ENCODE measurements around the gene CDK13. TPM values are rescaled to one million over a fixed set of nuclear protein-coding genes. Genes with fewer than 3 reads are reported as not detected.

The CDK13 gene
- total RNA-seq, 3 donors from 2014 or later, result 48.1 to 59.5 (median 57.5) TPM

- Histone ChIP-seq H3K36me3 (ENCODE audit: low read depth) (no peaks in the 10 kb centered on the region), H3K4me3 (no peak overlapping the region), H3K9me3 (no peaks in the 10 kb centered on the region), H3K4me1 (ENCODE audit: low read depth) (no peaks in the 10 kb centered on the region)
- DNase-seq (no peak), ATAC-seq (no peak)
- TF ChIP-seq, protein P1, sequence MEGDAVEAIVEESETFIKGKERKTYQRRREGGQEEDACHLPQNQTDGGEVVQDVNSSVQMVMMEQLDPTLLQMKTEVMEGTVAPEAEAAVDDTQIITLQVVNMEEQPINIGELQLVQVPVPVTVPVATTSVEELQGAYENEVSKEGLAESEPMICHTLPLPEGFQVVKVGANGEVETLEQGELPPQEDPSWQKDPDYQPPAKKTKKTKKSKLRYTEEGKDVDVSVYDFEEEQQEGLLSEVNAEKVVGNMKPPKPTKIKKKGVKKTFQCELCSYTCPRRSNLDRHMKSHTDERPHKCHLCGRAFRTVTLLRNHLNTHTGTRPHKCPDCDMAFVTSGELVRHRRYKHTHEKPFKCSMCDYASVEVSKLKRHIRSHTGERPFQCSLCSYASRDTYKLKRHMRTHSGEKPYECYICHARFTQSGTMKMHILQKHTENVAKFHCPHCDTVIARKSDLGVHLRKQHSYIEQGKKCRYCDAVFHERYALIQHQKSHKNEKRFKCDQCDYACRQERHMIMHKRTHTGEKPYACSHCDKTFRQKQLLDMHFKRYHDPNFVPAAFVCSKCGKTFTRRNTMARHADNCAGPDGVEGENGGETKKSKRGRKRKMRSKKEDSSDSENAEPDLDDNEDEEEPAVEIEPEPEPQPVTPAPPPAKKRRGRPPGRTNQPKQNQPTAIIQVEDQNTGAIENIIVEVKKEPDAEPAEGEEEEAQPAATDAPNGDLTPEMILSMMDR (IDR thresholded peaks at IDR 0.05), result no peak
- intact Hi-C loops (cut with DNase I, micrococcal nuclease), result no loop called here
Observed at GRCh38 chr7:39923091-39923490, 27.0 kb upstream of the CDK13 start.

DNA sequence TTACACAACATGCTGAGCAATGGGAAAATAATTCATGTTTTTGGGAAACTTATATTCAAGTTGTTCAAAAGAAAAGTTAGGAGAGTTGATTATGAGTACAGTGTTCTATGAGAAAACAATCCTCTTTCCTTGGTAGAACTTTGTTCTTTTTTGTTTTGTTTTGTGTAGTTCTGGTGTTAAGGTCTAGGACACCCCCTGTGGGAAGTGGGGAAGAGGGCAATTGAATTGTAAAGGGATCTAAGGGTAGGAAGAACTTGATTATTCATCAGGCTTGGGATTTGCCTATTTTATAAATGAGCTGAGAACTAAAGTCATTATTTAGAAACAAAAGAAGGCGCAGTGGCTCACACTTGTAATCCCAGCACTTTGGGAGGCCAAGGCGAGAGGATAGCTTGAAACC is 25.9 kb upstream of the CDK13 start:
- Histone ChIP-seq H3K36me3 (ENCODE audit: low read depth) (no peaks in the 10 kb centered on the region), H3K4me1 (ENCODE audit: low read depth) (no peaks in the 10 kb centered on the region), H3K9me3 (no peaks in the 10 kb centered on the region), H3K4me3 (no peak overlapping the region)
- DNase-seq, result no peak
- intact Hi-C loops (cut with DNase I, micrococcal nuclease), result no loop called here
- no peak for ATAC-seq
- TF ChIP-seq, protein P1 (IDR thresholded peaks at IDR 0.05), result no peak

DNA sequence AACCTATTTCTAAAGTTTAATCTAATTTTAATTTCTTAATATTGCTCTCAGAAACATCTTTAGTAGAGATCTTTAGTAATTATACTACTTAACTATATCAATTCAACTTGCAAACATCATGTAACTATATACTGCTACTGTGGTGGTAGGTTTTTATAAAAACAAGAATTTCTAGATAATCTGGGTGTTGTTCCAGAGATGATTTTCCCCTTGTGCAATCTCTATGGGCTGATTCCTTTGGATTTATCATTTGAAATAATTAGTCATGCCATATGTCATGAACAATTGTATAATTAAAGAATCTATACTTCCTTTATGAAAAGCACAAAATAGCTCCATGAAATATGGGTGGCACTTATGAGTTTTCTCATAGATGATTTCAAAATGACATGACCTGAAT is 23.9 kb upstream of the CDK13 start:
- Histone ChIP-seq H3K36me3 (ENCODE audit: low read depth) (no peaks in the 10 kb centered on the region), H3K4me3 (no peak overlapping the region), H3K9me3 (no peaks in the 10 kb centered on the region), H3K4me1 (ENCODE audit: low read depth) (no peaks in the 10 kb centered on the region)
- no peak for DNase-seq
- ATAC-seq, result no peak
- intact Hi-C loops (cut with DNase I, micrococcal nuclease), result no loop called here
- TF ChIP-seq, protein P1 (IDR thresholded peaks at IDR 0.05), result no peak

DNA sequence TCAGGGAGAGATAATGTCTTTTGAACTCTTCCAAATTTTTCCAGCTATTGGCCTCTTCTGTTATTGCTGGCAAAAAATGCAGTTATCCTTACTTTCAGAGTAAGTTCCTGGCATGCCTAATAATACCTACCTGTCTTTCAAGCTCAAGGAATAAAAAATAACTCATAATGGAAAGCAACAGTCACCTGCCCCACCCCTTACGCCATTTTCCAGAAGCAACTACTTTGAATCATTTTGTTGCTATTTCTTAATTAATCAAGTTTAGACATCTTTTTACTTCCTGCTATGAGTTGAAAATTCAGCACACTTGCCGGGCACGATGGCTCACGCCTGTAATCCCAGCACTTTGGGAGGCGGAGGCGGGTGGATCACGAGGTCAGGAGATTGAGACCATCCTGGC is 23.0 kb upstream of the CDK13 start:
- TF ChIP-seq, protein P1 (IDR thresholded peaks at IDR 0.05), result no peak
- no peak for ATAC-seq
- no peaks in the 10 kb centered on the region for H3K9me3 ChIP-seq
- intact Hi-C loops (cut with DNase I, micrococcal nuclease), result no loop called here
- DNase-seq, result no peak
- H3K36me3 ChIP-seq (ENCODE audit: low read depth), result no peaks in the 10 kb centered on the region
- H3K4me3 ChIP-seq, result no peak overlapping the region
- H3K4me1 ChIP-seq (ENCODE audit: low read depth), result no peaks in the 10 kb centered on the region

- TF ChIP-seq, protein P1 (IDR thresholded peaks at IDR 0.05), result no peak
- DNase-seq (no peak), ATAC-seq (no peak)
- no peak overlapping the region for H3K4me3 ChIP-seq
- H3K36me3 ChIP-seq (ENCODE audit: low read depth), result no peaks in the 10 kb centered on the region
- no peaks in the 10 kb centered on the region for H3K9me3 ChIP-seq
- intact Hi-C loops (cut with DNase I, micrococcal nuclease), result no loop called here
- no peaks in the 10 kb centered on the region for H3K4me1 ChIP-seq (ENCODE audit: low read depth)
Observed at GRCh38 chr7:39934132-39934531, 15.9 kb upstream of the CDK13 start.

DNA sequence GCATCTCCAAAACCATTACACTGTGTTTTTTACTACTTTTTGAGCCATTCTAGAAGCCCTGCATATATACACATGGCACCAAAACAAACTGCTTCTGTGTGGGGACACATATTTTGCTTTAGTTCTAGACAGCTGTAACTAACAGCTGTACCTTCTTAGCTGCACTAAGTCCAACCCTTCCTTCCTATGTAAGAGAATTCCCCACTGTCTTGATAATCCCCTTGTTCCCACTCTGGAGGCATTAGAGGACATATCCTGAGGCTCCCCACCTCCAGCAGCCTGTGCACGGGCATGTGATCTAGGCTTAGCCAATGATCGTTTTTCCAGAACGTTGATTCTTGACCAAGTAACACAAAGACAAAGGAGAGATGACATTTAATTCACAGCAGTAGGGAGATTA is 13.3 kb upstream of the CDK13 start:
- DNase-seq, result no peak
- TF ChIP-seq, protein P1 (IDR thresholded peaks at IDR 0.05), result no peak
- Histone ChIP-seq H3K4me1 (ENCODE audit: low read depth) (no peaks in the 10 kb centered on the region), H3K4me3 (no peak overlapping the region), H3K9me3 (no peaks in the 10 kb centered on the region), H3K36me3 (ENCODE audit: low read depth) (no peaks in the 10 kb centered on the region)
- intact Hi-C loops (cut with DNase I, micrococcal nuclease), result no loop called here
- no peak for ATAC-seq

Data from mucosa of descending colon (tissue), 3 donors.